Body of pancreas (tissue), 4 donors: Measurements from ENCODE around the gene ADAMTS17. TPM values are rescaled to one million over a fixed set of nuclear protein-coding genes. Genes with fewer than 3 reads are reported as not detected.

Experiments
- ATAC-seq: fragments of 150-250 bp; one replicate; pipeline ENCODE4 v1.9.1; 2016
- DNase-seq, 4 donors: peaks; one replicate each; pipeline ENCODE4 v3.0.0-alpha.2; 2019
- H3K27ac ChIP-seq, 4 donors: fragments of 200-600 bp; sonication (generic); 1 replicate in 3 of 4; 2 replicates in 1 of 4; pipeline versions ENCODE4 v1.5.1 to v1.6.1; 2016 to 2019; ENCODE audit warnings: mild to moderate bottlenecking in 1 of 4, mixed read lengths in 1 of 4, moderate library complexity in 1 of 4
- H3K27me3 ChIP-seq, 2 donors: fragments of 200-600 bp; sonication (generic); one replicate each; pipeline ENCODE4 v1.6.0; 2016; ENCODE audit warnings: mild to moderate bottlenecking in 1 of 2
- H3K36me3 ChIP-seq, 2 donors: fragments of 200-600 bp; sonication (generic); replicated peaks in 1 of 2; 2 replicates each; pipeline ENCODE4 v1.5.1; 2016; ENCODE audit warnings: low read depth in 2 of 2; ENCODE audit not compliant: insufficient read depth in 1 of 2
- H3K4me1 ChIP-seq: fragments of 200-600 bp; sonication (generic); one replicate; pipeline ENCODE4 v1.6.0; 2016
- H3K4me3 ChIP-seq, 2 donors: fragments of 200-600 bp; sonication (generic); 1 replicate in 1 of 2; 2 replicates in 1 of 2; pipeline ENCODE4 v1.5.1; 2016 to 2019
- H3K9me3 ChIP-seq, 3 donors: fragments of 200-600 bp; sonication (generic); 1 replicate in 2 of 3; 2 replicates in 1 of 3; pipeline ENCODE4 v1.5.1; 2016
- CTCF ChIP-seq, 7 experiments: fragments of 450-650 bp in 4 of 7; fragments of 200-600 bp in 3 of 7; sonication (generic) in 3 of 7; IDR thresholded peaks; one replicate each; pipeline ENCODE4 v1.5.1; 2016 to 2019; ENCODE audit warnings: antibody characterized with exemption in 7 of 7
- POLR2A ChIP-seq, 3 donors: fragments of 450-650 bp; IDR thresholded peaks; one replicate each; pipeline ENCODE4 v1.6.1; 2016; ENCODE audit warnings: antibody characterized with exemption in 3 of 3, mild to moderate bottlenecking in 2 of 3
- WGBS, 2 donors: methylation state at CpG; one replicate each; pipeline ENCODE4 v1.1.5; 2017; 5-methylcytosine and 5-hydroxymethylcytosine counted together
- intact Hi-C: fragments of 100-400 bp; cut with DNase I; formaldehyde crosslinking; loops from one replicate; pipeline ENCODE4 v1.15.1; 2023
- total RNA-seq, 2 donors: library from RNA; depleted of rRNA; stranded (reverse); fragments of >200 nt; gene quantifications; one replicate each; pipeline ENCODE4 v1.1.0, GENCODE V29; 2016

The ADAMTS17 gene
- total RNA-seq, 2 donors from 2014 or later = 24.6 to 26.0 TPM

GRCh38 chr15:100314809-100315400 is 26.9 kb downstream of the ADAMTS17 start:
- WGBS, 2 donors = 89 to 94% methylated on average over 11 to 16 of the region's 16 CpGs
- DNase-seq (no peak), ATAC-seq (no peak)
- TF ChIP-seq POLR2A (IDR thresholded peaks at IDR 0.05) = no peak
- no peak for TF ChIP-seq CTCF (IDR thresholded peaks at IDR 0.05)
- H3K36me3 ChIP-seq = no peaks in the 10 kb centered on the region
- H3K9me3 ChIP-seq = no peaks in the 10 kb centered on the region
- H3K27me3 ChIP-seq = no peaks in the 10 kb centered on the region
- H3K27ac ChIP-seq = no peak overlapping the region
- intact Hi-C loops = no loop called here
- no peak overlapping the region for H3K4me3 ChIP-seq
- H3K4me1 ChIP-seq = no peaks in the 10 kb centered on the region

- Histone ChIP-seq H3K27me3 (no peaks in the 10 kb centered on the region), H3K36me3 (no peaks in the 10 kb centered on the region), H3K4me3 (no peak overlapping the region), H3K9me3 (no peaks in the 10 kb centered on the region), H3K4me1 (no peaks in the 10 kb centered on the region), H3K27ac (no peak overlapping the region)
- no peak for DNase-seq
- WGBS, 2 donors = 78% methylated on average over 8 of the region's 8 CpGs
- TF ChIP-seq POLR2A (IDR thresholded peaks at IDR 0.05) (no peak), CTCF (IDR thresholded peaks at IDR 0.05) (no peak)
- intact Hi-C loops = no loop called here
- no peak for ATAC-seq
Measured at GRCh38 chr15:100311833-100312476, 29.8 kb downstream of the ADAMTS17 start.

GRCh38 chr15:100311154-100311625 is 30.6 kb downstream of the ADAMTS17 start:
- Histone ChIP-seq H3K27ac (no peak overlapping the region), H3K27me3 (no peaks in the 10 kb centered on the region), H3K9me3 (no peaks in the 10 kb centered on the region), H3K4me3 (no peak overlapping the region), H3K36me3 (no peaks in the 10 kb centered on the region), H3K4me1 (no peaks in the 10 kb centered on the region)
- intact Hi-C loops = no loop called here
- 87 to 93% methylated on average over 14 to 15 of the region's 15 CpGs for WGBS, 2 donors
- no peak for TF ChIP-seq POLR2A (IDR thresholded peaks at IDR 0.05)
- no peak for TF ChIP-seq CTCF (IDR thresholded peaks at IDR 0.05)
- DNase-seq = no peak
- no peak for ATAC-seq

- H3K36me3 ChIP-seq = no peaks in the 10 kb centered on the region
- no peak overlapping the region for H3K27ac ChIP-seq
- no peaks in the 10 kb centered on the region for H3K4me1 ChIP-seq
- 70 to 81% methylated on average over 14 of the region's 14 CpGs for WGBS, 2 donors
- H3K4me3 ChIP-seq = no peak overlapping the region
- ATAC-seq (no peak), DNase-seq (no peak)
- no peaks in the 10 kb centered on the region for H3K27me3 ChIP-seq
- no peak for TF ChIP-seq POLR2A (IDR thresholded peaks at IDR 0.05)
- intact Hi-C loops = no loop called here
- H3K9me3 ChIP-seq = no peaks in the 10 kb centered on the region
Measured at GRCh38 chr15:100310513-100311153, 31.1 kb downstream of the ADAMTS17 start.

GRCh38 chr15:100310041-100310405 is 31.8 kb downstream of the ADAMTS17 start:
- no peak for TF ChIP-seq POLR2A (IDR thresholded peaks at IDR 0.05)
- TF ChIP-seq CTCF (IDR thresholded peaks at IDR 0.05) = no peak
- Histone ChIP-seq H3K9me3 (no peaks in the 10 kb centered on the region), H3K36me3 (no peaks in the 10 kb centered on the region), H3K4me3 (no peak overlapping the region), H3K27me3 (no peaks in the 10 kb centered on the region), H3K4me1 (no peaks in the 10 kb centered on the region), H3K27ac (no peak overlapping the region)
- DNase-seq (no peak), ATAC-seq (no peak)
- WGBS, 2 donors = 57 to 83% methylated on average over 8 of the region's 8 CpGs
- intact Hi-C loops = no loop called here
